ENCODE measurements around the gene TM9SF3.

TM9SF3 gene

DNA sequence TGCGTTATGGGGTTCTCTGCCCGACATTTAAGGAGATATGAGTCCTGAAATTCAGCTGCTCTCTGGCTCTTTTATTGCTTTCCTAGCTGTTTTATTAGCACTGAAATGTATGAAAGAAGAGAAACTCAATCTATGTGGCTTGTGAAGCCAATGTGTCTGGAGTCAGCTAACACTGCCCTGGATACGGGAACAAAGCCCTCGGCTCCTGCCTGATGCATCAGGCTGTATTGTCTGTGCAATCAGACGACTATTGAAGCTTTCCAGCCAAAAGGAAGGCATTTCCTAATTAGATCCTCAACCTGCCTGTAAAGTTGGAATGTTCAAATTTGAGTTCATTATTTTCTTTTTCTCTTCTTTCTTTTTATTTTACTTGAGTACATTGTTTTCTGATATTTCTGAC lies 22.0 kb upstream of the TM9SF3 start:
- Histone ChIP-seq H3K4me1 (ENCODE audit: low read length) (no peaks in the 10 kb centered on the region), H3K9me3 (replicated peaks; ENCODE audit: insufficient read depth, low read length) (no peaks in the 10 kb centered on the region), H3K4me3 (ENCODE audit: low read length) (no peak overlapping the region), H4K20me1 (ENCODE audit: insufficient read depth, low read length) (no peaks in the 10 kb centered on the region), H3F3A (ENCODE audit: insufficient read depth, low read length) (no peaks in the 10 kb centered on the region), H3K79me2 (ENCODE audit: low read length) (no peaks in the 10 kb centered on the region), H3K27me3 (replicated peaks; ENCODE audit: insufficient read depth, low read length) (no peaks in the 10 kb centered on the region), H3K4me2 (ENCODE audit: low read depth, low read length) (no peak overlapping the region), H3K9ac (ENCODE audit: low read length) (no peak overlapping the region), H3K9me2 (replicated peaks; ENCODE audit: insufficient read depth, low read length) (no peaks in the 10 kb centered on the region), H3K36me3 (replicated peaks; ENCODE audit: insufficient read depth, low read length) (no peaks in the 10 kb centered on the region), H2AFZ (ENCODE audit: low read length) (no peak overlapping the region), H3K27ac (ENCODE audit: low read length) (no peak overlapping the region)
- no peak for DNase-seq
- no peak for TF ChIP-seq EZH2phosphoT487 (IDR thresholded peaks at IDR 0.05; ENCODE audit: low read length)
- TF ChIP-seq, protein P1, sequence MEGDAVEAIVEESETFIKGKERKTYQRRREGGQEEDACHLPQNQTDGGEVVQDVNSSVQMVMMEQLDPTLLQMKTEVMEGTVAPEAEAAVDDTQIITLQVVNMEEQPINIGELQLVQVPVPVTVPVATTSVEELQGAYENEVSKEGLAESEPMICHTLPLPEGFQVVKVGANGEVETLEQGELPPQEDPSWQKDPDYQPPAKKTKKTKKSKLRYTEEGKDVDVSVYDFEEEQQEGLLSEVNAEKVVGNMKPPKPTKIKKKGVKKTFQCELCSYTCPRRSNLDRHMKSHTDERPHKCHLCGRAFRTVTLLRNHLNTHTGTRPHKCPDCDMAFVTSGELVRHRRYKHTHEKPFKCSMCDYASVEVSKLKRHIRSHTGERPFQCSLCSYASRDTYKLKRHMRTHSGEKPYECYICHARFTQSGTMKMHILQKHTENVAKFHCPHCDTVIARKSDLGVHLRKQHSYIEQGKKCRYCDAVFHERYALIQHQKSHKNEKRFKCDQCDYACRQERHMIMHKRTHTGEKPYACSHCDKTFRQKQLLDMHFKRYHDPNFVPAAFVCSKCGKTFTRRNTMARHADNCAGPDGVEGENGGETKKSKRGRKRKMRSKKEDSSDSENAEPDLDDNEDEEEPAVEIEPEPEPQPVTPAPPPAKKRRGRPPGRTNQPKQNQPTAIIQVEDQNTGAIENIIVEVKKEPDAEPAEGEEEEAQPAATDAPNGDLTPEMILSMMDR (IDR thresholded peaks at IDR 0.05; ENCODE audit: low read length) = no peak

DNA sequence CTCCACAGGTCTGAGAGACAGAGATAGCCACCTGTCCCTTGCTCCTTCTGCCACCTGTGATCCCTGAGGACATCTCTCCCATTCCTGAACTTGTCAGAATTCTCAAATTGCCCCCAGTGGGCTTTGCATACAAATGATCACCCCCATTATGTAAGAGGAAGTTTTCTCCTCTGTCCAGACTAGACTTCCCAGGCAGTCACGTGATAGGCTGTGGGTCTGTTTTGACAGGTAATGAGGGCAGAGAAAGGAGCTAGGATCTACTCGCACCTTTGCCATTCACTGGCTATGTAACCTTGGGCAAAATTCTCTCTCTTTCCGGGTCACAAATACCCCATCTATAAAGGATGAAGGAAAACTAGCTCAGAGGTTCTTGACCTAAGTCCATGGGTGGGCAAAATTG lies 21.4 kb upstream of the TM9SF3 start:
- H3F3A ChIP-seq (ENCODE audit: insufficient read depth, low read length) = no peaks in the 10 kb centered on the region
- no peaks in the 10 kb centered on the region for H3K27me3 ChIP-seq (replicated peaks; ENCODE audit: insufficient read depth, low read length)
- no peaks in the 10 kb centered on the region for H3K9me2 ChIP-seq (replicated peaks; ENCODE audit: insufficient read depth, low read length)
- no peak overlapping the region for H2AFZ ChIP-seq (ENCODE audit: low read length)
- no peak overlapping the region for H3K27ac ChIP-seq (ENCODE audit: low read length)
- no peak overlapping the region for H3K4me3 ChIP-seq (ENCODE audit: low read length)
- DNase-seq = no peak
- H3K9ac ChIP-seq (ENCODE audit: low read length) = no peak overlapping the region
- H3K79me2 ChIP-seq (ENCODE audit: low read length) = no peaks in the 10 kb centered on the region
- no peaks in the 10 kb centered on the region for H4K20me1 ChIP-seq (ENCODE audit: insufficient read depth, low read length)
- H3K36me3 ChIP-seq (replicated peaks; ENCODE audit: insufficient read depth, low read length) = no peaks in the 10 kb centered on the region
- no peaks in the 10 kb centered on the region for H3K9me3 ChIP-seq (replicated peaks; ENCODE audit: insufficient read depth, low read length)
- H3K4me1 ChIP-seq (ENCODE audit: low read length) = no peaks in the 10 kb centered on the region
- TF ChIP-seq EZH2phosphoT487 (IDR thresholded peaks at IDR 0.05; ENCODE audit: low read length) = no peak
- TF ChIP-seq EZH2 (optimal IDR thresholded peaks at IDR 0.05; ENCODE audit: low read depth, low read length) = no peak
- TF ChIP-seq, protein P1 (IDR thresholded peaks at IDR 0.05; ENCODE audit: low read length) = no peak
- no peak overlapping the region for H3K4me2 ChIP-seq (ENCODE audit: low read depth, low read length)

DNA sequence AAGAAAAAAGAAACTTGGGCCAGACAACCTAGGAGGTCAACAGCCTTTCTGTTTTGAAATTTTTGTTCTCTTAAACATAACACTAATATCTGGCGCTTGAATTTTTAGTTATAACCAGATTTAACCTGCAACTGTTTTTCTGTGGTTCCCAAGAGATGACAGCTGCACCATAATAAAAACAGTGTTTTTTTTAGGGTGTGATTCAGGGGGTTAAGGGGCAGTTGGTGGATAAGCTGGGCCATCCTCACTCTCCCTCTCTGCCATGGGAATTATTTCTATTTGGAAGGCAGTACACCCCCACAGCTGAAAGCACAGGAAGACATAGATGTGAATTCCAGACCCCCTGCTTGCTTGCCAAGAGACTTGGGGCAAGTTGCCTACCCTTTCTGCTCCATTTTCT lies 20.1 kb upstream of the TM9SF3 start:
- no peaks in the 10 kb centered on the region for H3K4me1 ChIP-seq (ENCODE audit: low read length)
- no peak overlapping the region for H2AFZ ChIP-seq (ENCODE audit: low read length)
- H3K9me2 ChIP-seq (replicated peaks; ENCODE audit: insufficient read depth, low read length) = no peaks in the 10 kb centered on the region
- TF ChIP-seq EZH2 (optimal IDR thresholded peaks at IDR 0.05; ENCODE audit: low read depth, low read length) = no peak
- TF ChIP-seq, protein P1 (IDR thresholded peaks at IDR 0.05; ENCODE audit: low read length) = no peak
- no peak overlapping the region for H3K4me2 ChIP-seq (ENCODE audit: low read depth, low read length)
- no peak overlapping the region for H3K27ac ChIP-seq (ENCODE audit: low read length)
- no peaks in the 10 kb centered on the region for H3K79me2 ChIP-seq (ENCODE audit: low read length)
- no peaks in the 10 kb centered on the region for H3K27me3 ChIP-seq (replicated peaks; ENCODE audit: insufficient read depth, low read length)
- DNase-seq = no peak
- no peaks in the 10 kb centered on the region for H4K20me1 ChIP-seq (ENCODE audit: insufficient read depth, low read length)
- H3K9me3 ChIP-seq (replicated peaks; ENCODE audit: insufficient read depth, low read length) = no peaks in the 10 kb centered on the region
- no peaks in the 10 kb centered on the region for H3F3A ChIP-seq (ENCODE audit: insufficient read depth, low read length)
- no peaks in the 10 kb centered on the region for H3K36me3 ChIP-seq (replicated peaks; ENCODE audit: insufficient read depth, low read length)
- H3K4me3 ChIP-seq (ENCODE audit: low read length) = no peak overlapping the region
- H3K9ac ChIP-seq (ENCODE audit: low read length) = no peak overlapping the region

DNA sequence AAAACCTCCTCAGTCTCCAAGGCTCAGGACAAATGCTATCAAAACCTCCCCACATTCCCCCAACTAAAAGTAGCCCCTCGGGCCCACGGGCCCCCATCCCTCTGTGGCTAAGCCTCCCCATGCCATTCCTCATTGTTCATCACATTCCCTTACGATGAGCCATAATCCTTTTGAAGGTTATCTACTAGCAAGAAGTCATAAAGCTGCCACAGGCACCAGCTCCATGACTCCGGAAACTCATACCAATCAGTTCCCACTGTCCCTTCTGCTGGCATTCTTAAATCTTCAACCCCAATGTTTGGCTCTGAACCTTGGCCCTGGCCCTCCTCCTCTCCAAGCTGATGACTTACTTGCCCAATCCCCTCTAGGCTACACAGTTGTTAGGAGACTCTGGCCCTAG lies 19.4 kb upstream of the TM9SF3 start:
- Histone ChIP-seq H3K27me3 (replicated peaks; ENCODE audit: insufficient read depth, low read length) (no peaks in the 10 kb centered on the region), H3K36me3 (replicated peaks; ENCODE audit: insufficient read depth, low read length) (no peaks in the 10 kb centered on the region), H2AFZ (ENCODE audit: low read length) (no peak overlapping the region), H3K9me2 (replicated peaks; ENCODE audit: insufficient read depth, low read length) (no peaks in the 10 kb centered on the region), H3K79me2 (ENCODE audit: low read length) (no peaks in the 10 kb centered on the region), H3K4me2 (ENCODE audit: low read depth, low read length) (no peak overlapping the region), H3K4me1 (ENCODE audit: low read length) (no peaks in the 10 kb centered on the region), H3K27ac (ENCODE audit: low read length) (no peak overlapping the region), H3K9me3 (replicated peaks; ENCODE audit: insufficient read depth, low read length) (no peaks in the 10 kb centered on the region), H3F3A (ENCODE audit: insufficient read depth, low read length) (no peaks in the 10 kb centered on the region), H4K20me1 (ENCODE audit: insufficient read depth, low read length) (no peaks in the 10 kb centered on the region), H3K4me3 (ENCODE audit: low read length) (no peak overlapping the region), H3K9ac (ENCODE audit: low read length) (no peak overlapping the region)
- no peak for TF ChIP-seq EZH2phosphoT487 (IDR thresholded peaks at IDR 0.05; ENCODE audit: low read length)
- TF ChIP-seq, protein P1 (IDR thresholded peaks at IDR 0.05; ENCODE audit: low read length) = no peak
- no peak for TF ChIP-seq EZH2 (optimal IDR thresholded peaks at IDR 0.05; ENCODE audit: low read depth, low read length)
- DNase-seq = no peak

Data from MM.1S (cell line).